Fibroblast of lung (primary cell): ENCODE data around the gene PCDHGC3.

Experiments
- CTCF ChIP-seq, 2 donors: IDR thresholded peaks in 1 of 2; conservative IDR thresholded peaks in 1 of 2; 1 replicate in 1 of 2; 2 replicates in 1 of 2; pipeline ENCODE4 v1.5.1; 2011 to 2012; ENCODE audit warnings: low read length in 2 of 2, control low read depth in 1 of 2, inconsistent platforms in 1 of 2, low read depth in 1 of 2, mild to moderate bottlenecking in 1 of 2
- EZH2 ChIP-seq: IDR thresholded peaks from 2 replicates; pipeline ENCODE4 v1.5.1; 2012; ENCODE audit warnings: low read length, control low read depth, mild to moderate bottlenecking; ENCODE audit errors: missing control alignments

- TF ChIP-seq CTCF (conservative IDR thresholded peaks at IDR 0.05 in 1 of 2, IDR thresholded peaks at IDR 0.05 in 1 of 2; ENCODE audit: low read depth in 1 of 2, low read length in 2 of 2) (no peak), EZH2 (no peak)
Measured at GRCh38 chr5:141484641-141485311, 9.0 kb downstream of the PCDHGC3 start, which contains the start of gene PCDHGC4.
